ENCODE measurements around the gene KDM6A. TPM values are rescaled to one million over a fixed set of nuclear protein-coding genes. Genes with fewer than 3 reads are reported as not detected.

KDM6A gene
- total and polyA plus RNA-seq, 2 donors (not counting 3 experiments of a cell fraction or from before 2014, with no cell fraction given): 9.0 to 20.6 TPM

GRCh38 chrX:44951572-44952067, 78.6 kb downstream of the KDM6A start:
- FAIRE-seq (no peak), DNase-seq (ENCODE audit: low read depth, low spot score) (no peak)
- Histone ChIP-seq H3K27ac (ENCODE audit: insufficient read depth, low read depth, low read length) (no peak overlapping the region), H3K9me3 (replicated peaks; ENCODE audit: control insufficient read depth, insufficient read depth, low read length) (no peaks in the 10 kb centered on the region), H4K20me1 (replicated peaks; ENCODE audit: control insufficient read depth, extremely low read depth, insufficient read depth, low read length) (no peaks in the 10 kb centered on the region), H3K4me3 (replicated peaks in 1 of 3; ENCODE audit: insufficient read depth in 1 of 3, low read depth in 1 of 3, low read length in 3 of 3) (no peak overlapping the region), H3K4me2 (ENCODE audit: insufficient read depth, low read length) (no peak overlapping the region), H3K9me1 (replicated peaks; ENCODE audit: control insufficient read depth, extremely low read depth, insufficient read depth, low read length) (no peaks in the 10 kb centered on the region), H3K9ac (replicated peaks; ENCODE audit: extremely low read depth, insufficient read depth, low read length) (no peak overlapping the region), H3K4me1 (ENCODE audit: control insufficient read depth, extremely low read depth, insufficient read depth, low read length) (peaks cover 14% of the 10 kb centered on the region), H3K27me3 (ENCODE audit: control insufficient read depth in 2 of 2, insufficient read depth in 2 of 2, low read length in 2 of 2) (no peaks in the 10 kb centered on the region), H2AFZ (ENCODE audit: low read depth, low read length) (no peak overlapping the region), H3K79me2 (ENCODE audit: control insufficient read depth, insufficient read depth, low read length) (peaks cover 53% of the 10 kb centered on the region), H3K36me3 (ENCODE audit: control insufficient read depth in 2 of 2, extremely low read depth in 1 of 2, insufficient read depth in 2 of 2, low read length in 2 of 2) (no peaks in the 10 kb centered on the region)
- intact Hi-C loops (cut with micrococcal nuclease): no loop called here
- dilution Hi-C loops (cut with MboI; ENCODE audit: extremely low pct_ligation_motif_present, low sequenced_read_pairs): no loop called here
- ChIA-PET POLR2A (interaction anchor here (0.6 kb wide), 1 partner anchor 57 kb away, joined by 3 read pairs; no protein-coding TSS in a partner anchor), CTCF (no interaction called here)
- BruUV-seq (replicated peaks): no TSS peak
- TF ChIP-seq EZH2 (IDR thresholded peaks at IDR 0.05; ENCODE audit: borderline replicate concordance, low read depth, low read length, severe bottlenecking) (no peak), JUN (IDR thresholded peaks at IDR 0.05; ENCODE audit: borderline replicate concordance, insufficient read depth, insufficient read length, low read depth) (no peak), MYC (IDR thresholded peaks at IDR 0.05; ENCODE audit: low read depth, low read length) (no peak), POLR2A (IDR thresholded peaks at IDR 0.05; ENCODE audit: low read depth, low read length) (no peak), CTCF (IDR thresholded peaks at IDR 0.05; ENCODE audit: extremely low read depth in 1 of 2, insufficient read depth in 1 of 2, low read depth in 1 of 2, low read length in 2 of 2) (no peak), GATA2 (IDR thresholded peaks at IDR 0.05; ENCODE audit: insufficient read depth, insufficient read length, low read depth, low read length) (no peak), POLR2AphosphoS5 (IDR thresholded peaks at IDR 0.05; ENCODE audit: insufficient read depth, low read depth, low read length) (no peak), FOS (IDR thresholded peaks at IDR 0.05; ENCODE audit: borderline replicate concordance, insufficient read depth, low read length) (no peak), MAX (IDR thresholded peaks at IDR 0.05; ENCODE audit: insufficient read depth, insufficient read length) (no peak)
